ENCODE data around the gene OR6Q1.
A peak's percentile ranks its signal among the peaks of the same experiment; 100 is the strongest.
"Not testable (repeated sequence)": the region's sequence is repeated elsewhere in the genome, so short reads cannot be mapped to it uniquely, and the experiment has no call there.

OR6Q1 gene, protein sequence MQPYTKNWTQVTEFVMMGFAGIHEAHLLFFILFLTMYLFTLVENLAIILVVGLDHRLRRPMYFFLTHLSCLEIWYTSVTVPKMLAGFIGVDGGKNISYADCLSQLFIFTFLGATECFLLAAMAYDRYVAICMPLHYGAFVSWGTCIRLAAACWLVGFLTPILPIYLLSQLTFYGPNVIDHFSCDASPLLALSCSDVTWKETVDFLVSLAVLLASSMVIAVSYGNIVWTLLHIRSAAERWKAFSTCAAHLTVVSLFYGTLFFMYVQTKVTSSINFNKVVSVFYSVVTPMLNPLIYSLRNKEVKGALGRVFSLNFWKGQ

DNA sequence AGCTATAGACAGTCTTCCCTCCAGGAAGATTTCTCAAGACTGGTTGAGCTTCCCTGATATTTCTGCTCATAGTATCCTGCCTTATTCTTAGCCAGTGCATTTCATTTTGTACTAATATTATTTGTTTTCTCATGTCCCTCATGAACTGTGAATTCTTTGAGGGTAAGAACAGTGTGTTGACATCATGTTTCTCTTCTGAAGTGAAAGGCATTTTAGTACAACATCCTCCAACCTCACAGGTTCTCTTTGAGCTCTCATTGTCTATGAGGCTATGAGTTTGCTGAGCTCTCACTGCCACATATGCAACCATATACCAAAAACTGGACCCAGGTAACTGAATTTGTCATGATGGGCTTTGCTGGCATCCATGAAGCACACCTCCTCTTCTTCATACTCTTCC lies at the start of gene OR6Q1:
Gene OR6Q1, plus strand, starts transcription at position 301 of the 400 bp plus-strand sequence. Its CDS starts 0 bp downstream, at position 301.
- no peak for DNase-seq
- intact Hi-C loops (cut with DNase I), result no loop called here

DNA sequence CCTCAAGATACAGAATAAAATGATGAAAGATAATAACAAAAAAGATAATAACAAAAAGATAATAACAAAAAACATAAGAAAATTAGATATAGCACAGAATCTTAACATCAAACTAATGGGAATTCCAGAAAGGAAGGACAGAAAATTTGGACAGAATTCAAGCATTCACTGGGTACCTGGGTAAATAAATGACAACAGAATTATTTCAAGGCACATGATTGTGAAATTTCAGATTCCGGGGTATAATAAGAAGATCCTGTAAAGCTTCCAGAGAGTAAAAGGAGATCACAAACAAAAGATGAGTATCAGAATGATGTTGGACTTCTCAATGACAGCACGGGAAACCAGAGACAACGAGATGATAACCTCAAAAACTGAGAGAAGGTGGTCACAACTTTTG lies 49.2 kb upstream of the OR6Q1 start:
- DNase-seq, result no peak
- intact Hi-C loops (cut with DNase I), result no loop called here

DNA sequence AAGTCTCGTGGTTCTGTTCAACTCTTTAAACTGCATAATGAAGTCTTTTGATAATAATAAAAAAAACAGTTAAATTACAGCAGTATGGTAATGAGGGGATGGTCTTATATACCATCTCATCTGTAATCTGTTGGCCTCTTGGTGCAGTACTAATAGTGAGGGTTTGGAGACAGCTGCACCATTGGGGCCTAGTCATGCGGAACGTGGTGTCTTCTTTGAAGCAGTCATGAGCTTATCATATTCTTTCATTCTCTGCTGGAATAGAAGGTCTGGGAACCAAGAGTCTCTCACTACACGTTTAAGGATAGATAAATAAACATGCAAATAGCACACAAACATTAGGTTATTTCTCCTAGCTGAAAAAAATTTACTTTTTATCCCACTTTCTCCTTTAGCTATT lies 48.0 kb upstream of the OR6Q1 start:
- DNase-seq, result no peak
- intact Hi-C loops (cut with DNase I), result no loop called here

DNA sequence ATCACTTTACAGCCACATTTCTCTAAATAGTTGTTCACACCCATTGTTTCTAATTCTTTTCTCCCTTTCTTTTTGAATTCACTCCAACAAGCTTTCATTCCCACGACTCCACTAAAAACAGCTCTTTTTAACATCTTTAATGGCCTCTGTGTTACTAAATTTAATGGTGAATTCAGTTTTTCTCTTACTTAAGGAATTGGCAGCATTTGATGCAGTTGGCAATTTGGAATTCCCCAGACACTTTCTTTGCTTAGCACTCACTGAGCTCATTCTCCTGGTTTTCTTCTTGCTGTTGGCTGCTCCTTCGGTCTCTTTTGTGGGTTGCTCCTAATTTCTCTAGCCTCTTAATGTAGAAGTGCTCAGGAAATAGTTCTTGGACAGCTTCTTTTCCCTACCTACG lies 47.6 kb upstream of the OR6Q1 start:
- intact Hi-C loops (cut with DNase I), result no loop called here
- DNase-seq, result peak in 4 of 42 donors; percentile 2 to 18 (median 11)

DNA sequence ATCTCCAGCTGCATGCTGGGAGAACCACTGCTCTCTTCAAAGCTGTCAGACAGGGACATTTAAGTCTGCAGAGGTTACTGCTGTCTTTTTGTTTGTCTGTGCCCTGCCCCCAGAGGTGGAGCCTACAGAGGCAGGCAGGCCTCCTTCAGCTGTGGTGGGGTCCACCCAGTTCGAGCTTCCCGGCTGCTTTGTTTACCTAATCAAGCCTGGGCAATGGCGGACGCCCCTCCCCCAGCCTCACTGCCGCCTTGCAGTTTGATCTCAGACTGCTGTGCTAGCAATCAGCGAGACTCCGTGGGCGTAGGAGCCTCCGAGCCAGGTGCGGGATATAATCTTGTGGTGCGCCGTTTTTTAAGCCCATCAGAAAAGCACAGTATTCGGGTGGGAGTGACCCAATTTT lies 31.2 kb upstream of the OR6Q1 start:
- DNase-seq; intact Hi-C loops (cut with DNase I): not testable (repeated sequence)

DNA sequence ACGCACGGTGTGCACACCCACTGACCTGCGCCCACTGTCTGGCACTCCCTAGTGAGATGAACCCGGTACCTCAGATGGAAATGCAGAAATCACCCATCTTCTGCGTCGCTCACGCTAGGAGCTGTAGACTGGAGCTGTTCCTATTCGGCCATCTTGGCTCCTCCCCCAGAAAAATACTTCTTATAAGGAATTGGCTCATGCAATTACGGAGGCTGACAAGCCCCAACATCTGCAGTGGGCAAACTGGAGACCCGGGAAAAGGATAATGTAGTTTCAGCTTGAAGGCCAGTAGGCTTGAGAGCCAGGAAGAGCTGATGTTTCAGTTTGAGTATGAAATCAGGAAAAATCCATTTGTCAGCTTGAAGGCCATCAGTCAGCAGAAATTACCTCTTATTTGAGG lies 30.7 kb upstream of the OR6Q1 start:
- DNase-seq; intact Hi-C loops (cut with DNase I): not testable (repeated sequence)

DNA sequence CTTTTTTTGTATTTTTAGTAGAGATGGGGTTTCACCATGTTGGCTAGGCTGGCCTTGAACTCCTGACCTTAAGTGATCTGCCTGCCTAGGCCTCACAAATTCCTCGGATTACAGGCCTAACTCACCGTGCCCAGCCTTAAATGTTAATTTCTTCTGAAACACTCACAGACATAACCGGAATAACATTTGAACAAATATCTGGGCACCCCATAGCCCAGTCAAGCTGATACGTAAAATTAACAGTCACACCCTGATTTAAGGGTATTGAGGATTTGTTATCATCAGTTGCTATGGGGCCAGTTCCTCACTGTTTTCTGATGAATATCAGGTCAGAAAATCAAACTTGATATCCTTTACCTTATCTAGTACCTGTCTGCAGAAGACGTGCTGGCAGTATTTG lies 30.1 kb upstream of the OR6Q1 start:
- intact Hi-C loops (cut with DNase I), result no loop called here
- no peak for DNase-seq

DNA sequence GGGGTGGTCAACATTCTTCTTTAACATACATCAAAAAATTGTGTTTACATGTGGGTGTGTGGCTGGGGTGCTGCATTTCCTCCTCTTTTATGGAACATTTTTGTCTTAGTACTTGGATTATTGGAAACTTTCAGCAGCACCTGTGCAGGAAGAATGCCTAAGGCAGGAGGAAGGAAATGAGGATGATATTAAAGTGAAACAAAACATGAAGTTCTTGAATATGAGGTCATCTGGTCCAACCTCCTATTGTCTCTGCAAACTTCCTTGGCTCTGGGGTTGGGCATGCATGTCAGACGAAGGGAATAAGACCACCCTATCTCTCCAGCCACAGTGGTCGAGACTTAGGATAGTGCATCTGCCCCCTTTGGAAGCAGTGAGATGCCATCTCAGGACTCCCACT lies 27.7 kb upstream of the OR6Q1 start:
- intact Hi-C loops (cut with DNase I), result no loop called here
- no peak for DNase-seq

DNA sequence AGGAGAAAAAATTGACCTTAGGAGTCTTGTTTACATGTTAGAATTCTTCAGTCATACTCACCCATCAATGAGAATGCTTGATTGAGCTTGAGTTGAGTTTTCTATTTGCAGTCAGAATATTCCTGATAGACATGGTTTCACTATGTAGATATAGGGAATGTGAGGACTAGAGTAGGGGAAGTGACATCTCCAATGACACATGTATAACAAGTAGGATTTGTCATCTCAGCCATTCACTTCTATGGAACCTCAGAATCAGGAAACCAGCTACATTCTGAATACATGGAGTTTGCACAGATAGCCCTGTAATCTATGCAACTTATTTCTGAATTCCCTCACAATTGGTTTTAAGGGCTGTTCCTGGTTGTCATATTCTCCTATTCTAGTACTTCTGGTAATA lies 27.2 kb upstream of the OR6Q1 start:
- no peak for DNase-seq
- intact Hi-C loops (cut with DNase I), result no loop called here

DNA sequence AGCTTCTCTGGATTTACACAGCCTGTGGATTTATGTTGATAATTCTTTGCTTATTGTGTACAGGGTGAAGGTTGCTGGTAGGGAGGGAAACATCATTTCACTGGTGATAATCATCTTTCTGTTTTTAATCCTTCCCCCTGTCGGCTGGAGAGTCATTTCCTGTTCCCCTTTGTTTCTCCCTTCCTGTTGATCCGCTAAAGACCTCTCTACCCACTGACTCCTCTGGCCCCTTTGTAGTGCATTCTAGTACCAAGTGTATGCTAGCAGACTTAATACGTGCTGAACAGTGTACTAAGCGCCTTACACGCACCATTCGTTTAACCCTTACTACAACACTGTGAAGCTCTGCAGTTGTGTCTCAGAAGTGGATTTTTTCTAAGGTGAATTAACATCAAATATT lies 26.1 kb upstream of the OR6Q1 start:
- no peak for DNase-seq
- intact Hi-C loops (cut with DNase I), result no loop called here

DNA sequence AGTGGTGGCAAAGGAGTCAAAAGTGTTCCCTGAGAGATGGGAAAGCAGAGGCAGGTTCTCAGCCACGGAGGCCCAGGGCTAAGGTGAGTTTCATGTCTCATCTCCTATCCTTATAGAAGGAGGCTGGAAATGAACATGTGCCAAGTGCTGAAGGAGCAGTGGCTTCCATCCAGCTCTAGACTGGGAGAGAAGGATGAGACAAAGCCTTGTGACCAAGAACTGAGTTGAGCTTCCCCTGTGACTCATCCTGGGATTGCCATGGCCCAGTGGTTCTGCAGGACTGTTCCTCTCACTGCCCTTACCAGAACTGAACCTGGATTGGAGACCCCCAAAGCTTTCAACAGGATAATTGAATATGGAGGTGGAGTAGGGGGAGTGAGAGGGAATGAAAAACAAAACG lies 23.8 kb upstream of the OR6Q1 start:
- no peak for DNase-seq
- intact Hi-C loops (cut with DNase I), result no loop called here

DNA sequence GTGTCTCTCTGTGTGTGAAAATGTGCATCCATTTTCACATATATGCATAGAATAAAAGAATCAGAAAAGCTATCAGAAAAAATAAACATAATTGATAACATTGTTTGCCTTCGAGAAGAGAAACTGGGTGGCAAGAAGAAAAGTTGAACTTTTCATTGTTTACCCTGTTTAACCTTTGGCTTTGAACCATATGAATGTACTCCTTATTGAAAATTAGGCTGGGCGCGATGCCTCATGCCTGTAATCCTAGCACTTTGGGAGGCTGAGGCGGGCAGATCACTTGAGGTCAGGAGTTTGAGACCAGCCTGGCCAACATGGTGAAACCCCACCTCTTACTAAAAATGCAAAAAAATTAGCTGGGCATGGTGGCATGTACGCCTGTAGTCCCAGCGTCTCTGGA lies 19.0 kb upstream of the OR6Q1 start:
- intact Hi-C loops (cut with DNase I), result no loop called here

DNA sequence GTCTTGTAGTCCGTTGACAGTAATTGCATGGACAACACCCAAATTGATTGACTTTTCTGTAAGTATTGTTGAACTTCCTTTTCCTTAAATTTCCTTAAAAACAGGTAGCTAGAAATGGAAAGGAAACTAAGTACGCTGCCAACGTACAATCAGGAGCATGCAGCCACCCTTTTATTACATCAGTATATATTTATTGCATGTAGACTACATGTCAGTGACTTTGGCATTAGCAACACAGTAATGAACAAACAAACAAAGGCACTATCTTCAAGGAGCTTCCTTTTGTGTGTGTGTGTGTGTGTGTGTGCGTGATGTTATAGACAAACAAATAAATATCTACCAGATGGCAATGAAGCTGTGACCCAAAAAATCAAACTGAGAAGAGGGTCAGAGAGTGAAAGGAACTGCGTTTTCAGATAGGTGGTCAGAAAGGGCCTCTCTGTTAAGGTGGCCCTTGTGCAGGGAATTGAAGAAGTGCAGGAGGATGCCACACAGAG lies 7.3 kb upstream of the OR6Q1 start, which contains the start of gene OR9Q1:
Gene OR9Q1, plus strand, starts transcription at position 447 of the 497 bp plus-strand sequence. CDS start 155,564 bp downstream, outside the sequence.
- no peak for DNase-seq
- intact Hi-C loops (cut with DNase I), result no loop called here

More for the DNA sequence above, 19.0 kb upstream of the OR6Q1 start:
- no peak for DNase-seq

DNA sequence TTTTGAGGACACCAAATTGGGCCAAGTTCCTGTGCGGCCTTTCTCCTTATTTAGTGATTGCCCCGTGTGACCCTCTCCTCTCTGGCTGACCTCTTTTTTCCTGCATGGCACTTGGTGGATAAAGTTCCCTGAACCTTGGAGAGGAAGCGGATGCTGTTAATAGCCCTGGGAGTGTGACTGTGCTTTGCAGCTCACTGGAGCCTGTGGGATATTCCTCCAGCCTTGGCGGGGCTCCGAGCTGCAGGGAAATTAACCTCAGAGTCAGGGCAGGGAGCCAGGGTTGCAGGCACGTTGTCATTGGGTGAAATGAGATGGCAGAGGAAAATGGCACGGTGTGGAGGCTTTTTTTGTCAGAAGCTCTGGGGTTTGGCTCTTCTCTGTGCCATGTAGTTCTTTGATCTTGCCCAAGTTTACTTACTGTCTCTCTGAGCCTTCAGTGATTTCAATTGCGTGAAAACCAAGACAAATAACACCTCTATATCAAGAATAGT lies 6.1 kb upstream of the OR6Q1 start:
- peak in 7 of 42 donors; percentile 2 to 30 (median 5) for DNase-seq
- intact Hi-C loops (cut with DNase I), result loop anchor here (5.0 kb wide), 1 partner anchor 47 kb away; no protein-coding TSS in a partner anchor

DNA sequence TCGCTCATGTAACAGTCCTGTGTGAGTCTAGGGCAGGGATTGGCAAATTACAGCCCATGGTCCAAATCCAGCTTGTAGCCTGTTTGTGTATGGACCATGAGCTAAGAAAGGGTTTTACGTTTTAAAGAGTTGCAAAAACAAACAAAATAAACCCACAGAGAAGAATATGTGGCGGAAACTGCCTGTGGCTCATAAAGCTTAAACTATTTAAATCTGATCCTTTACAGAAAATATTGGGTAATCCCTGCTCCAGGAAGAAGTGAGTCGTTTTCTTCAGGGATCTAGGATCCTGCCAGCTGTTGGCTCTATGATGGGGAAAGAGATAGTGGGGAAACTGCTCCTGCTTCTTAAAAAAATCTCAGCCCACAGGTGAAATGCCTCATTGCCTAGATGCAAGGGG lies 3.4 kb upstream of the OR6Q1 start:
- intact Hi-C loops (cut with DNase I), result loop anchor here (5.0 kb wide), 1 partner anchor 50 kb away; no protein-coding TSS in a partner anchor
- DNase-seq, result no peak

DNA sequence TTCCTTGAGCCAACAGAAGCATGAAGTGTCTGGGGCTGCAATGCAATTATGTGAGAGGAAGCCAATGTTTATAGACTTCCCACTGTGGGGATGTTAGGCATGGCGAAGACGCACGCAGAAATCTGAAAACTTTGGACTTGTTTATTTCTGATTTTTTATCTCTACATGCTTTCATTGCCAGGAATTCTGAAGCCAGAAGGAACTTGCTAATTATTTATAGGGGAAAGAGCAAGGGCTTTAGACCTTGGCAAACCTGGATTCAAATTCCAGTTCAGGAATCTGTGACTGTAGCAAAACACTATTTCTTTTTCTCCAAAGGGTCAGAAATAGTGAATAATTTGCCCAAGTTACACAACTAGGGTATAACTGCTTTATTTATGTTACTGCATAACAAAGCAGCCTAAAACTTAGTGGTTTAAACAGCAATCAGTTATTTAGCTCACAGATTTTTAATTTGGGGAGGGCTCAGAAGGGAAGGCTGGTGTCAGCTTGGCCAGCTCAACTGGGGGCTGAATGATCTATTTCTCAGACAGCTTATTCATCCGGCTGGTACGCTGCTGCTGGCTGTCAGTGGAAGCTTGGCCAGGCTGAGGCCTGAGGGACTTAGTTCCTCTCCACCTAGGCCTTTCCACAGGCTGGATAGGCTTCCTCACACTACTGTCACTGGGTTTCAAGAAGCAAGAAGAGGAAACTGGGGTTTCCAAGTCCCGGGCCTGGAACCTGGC lies 1.9 kb upstream of the OR6Q1 start:
- intact Hi-C loops (cut with DNase I), result loop anchor here (5.0 kb wide), 1 partner anchor 52 kb away; no protein-coding TSS in a partner anchor
- DNase-seq, result peak in 17 of 42 donors; percentile 4 to 56 (median 17)

DNA sequence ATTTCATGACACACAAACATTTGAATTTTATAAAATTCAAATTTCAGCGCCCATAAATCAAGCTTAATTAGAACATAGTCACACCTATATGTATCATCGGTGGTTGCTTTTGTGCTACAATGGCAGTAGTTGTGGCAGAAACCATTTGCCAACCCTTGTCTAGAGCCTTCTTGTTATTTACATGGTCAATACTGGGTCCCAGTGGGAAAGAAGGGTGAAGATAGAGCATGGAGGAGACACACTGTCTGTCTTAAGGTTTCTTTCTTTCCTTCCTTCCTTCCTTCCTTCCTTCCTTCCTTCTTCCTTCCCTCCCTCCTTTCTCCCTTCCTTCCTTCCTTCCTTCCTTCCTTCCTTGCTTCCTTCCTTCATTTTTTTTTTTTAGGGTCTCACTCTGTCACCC lies 3.7 kb downstream of the OR6Q1 start:
- intact Hi-C loops (cut with DNase I), result no loop called here
- no peak for DNase-seq

DNA sequence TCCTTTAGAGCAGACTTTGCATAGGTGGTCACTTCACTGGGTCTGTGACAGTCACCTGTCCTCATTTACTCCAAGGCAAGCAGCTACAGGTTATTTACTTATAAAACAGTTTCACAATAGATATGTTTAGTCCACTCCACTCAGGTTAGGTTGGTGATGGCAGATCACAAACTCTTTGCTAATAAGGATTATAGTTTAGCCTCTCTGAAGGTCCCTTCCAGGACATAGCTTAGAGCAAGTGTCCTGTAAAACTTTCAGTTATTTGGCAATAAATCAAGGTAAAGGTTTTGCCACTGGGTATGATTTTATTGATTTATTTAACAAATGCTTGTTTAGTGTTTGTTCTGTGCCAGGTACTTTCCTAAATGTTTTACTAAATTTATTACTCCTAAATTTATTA lies 8.8 kb downstream of the OR6Q1 start:
- intact Hi-C loops (cut with DNase I), result no loop called here
- no peak for DNase-seq

DNA sequence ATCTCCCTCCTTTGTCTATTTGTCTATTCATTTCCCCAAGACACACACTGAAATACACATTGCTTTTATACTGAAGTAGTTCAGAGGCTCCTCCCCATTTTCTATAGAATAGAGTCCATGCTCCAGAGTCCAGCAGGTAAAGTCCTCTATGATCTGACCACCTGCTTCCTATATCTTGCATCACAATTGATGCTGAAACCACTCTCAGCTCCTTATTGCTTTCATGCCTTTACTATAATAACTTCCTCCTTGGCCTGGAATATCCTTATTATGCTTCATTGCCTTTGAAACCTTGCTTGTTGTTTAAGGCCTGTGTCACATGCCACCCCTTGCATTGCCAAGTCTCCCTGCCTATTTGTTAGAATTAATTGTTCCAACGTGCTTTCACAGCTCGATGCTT lies 12.6 kb downstream of the OR6Q1 start:
- intact Hi-C loops (cut with DNase I), result no loop called here
- no peak for DNase-seq

DNA sequence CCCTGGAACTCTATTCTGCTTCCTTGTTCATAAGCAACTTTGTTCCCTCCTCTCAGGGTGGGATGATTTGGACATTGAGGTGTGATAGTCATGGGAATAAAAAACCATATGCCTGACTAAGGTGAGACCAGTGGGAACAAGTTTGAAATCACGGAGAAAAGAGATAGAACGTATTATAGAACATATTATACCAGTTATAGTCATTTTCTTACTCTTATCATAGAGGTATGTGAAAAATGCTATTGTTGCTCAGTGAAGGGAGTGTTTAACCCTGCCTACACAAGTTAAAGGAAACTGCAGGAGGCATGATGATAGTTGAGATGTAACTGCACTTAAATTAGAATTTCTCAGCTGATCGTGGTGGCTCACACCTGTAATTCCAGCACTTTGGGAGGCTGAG lies 15.5 kb downstream of the OR6Q1 start:
- no peak for DNase-seq
- intact Hi-C loops (cut with DNase I), result no loop called here

Data from head of caudate nucleus (tissue), 42 donors.